Activated T-helper 2 cell treated with anti-CD3 and anti-CD28 coated beads, Interferon-gamma antibody, Interleukin-2, Interleukin-4, amounts not matched to agents 10 μg/mL and 5 μg/mL and 100 μg/mL, durations not matched to agents 14 hours and 24 hours and 36 hours (primary cell): ENCODE measurements around the gene RALGPS1. TPM values are rescaled to one million over a fixed set of nuclear protein-coding genes. Genes with fewer than 3 reads are reported as not detected.

Source experiments
- DNase-seq: peaks from one replicate; pipeline ENCODE4 v3.0.0; 2021; ENCODE audit warnings: low spot score
- H3K27ac Mint-ChIP-seq: one replicate; pipeline ENCODE4 v1.8.0; 2021; ENCODE audit warnings: mixed read lengths
- H3K27me3 Mint-ChIP-seq: one replicate; pipeline ENCODE4 v1.8.0; 2021; ENCODE audit warnings: low read depth, mixed read lengths
- H3K36me3 Mint-ChIP-seq: one replicate; pipeline ENCODE4 v1.8.0; 2021; ENCODE audit warnings: low read depth, mixed read lengths
- H3K4me1 Mint-ChIP-seq: one replicate; pipeline ENCODE4 v1.8.0; 2021; ENCODE audit warnings: low read depth, mixed read lengths
- H3K4me3 Mint-ChIP-seq: one replicate; pipeline ENCODE4 v1.8.0; 2021; ENCODE audit warnings: low read depth, mild to moderate bottlenecking, moderate library complexity, mixed read lengths
- H3K9me3 Mint-ChIP-seq: one replicate; pipeline ENCODE4 v1.8.0; 2021; ENCODE audit warnings: mixed read lengths
- intact Hi-C: fragments of 100-400 bp; cut with micrococcal nuclease; formaldehyde crosslinking; loops from one replicate; pipeline ENCODE4 v1.15.1; 2023
- total RNA-seq: library from RNA; stranded (reverse); gene quantifications from 2 replicates; pipeline ENCODE4 v1.2.3, GENCODE V29; 2022

The RALGPS1 gene
- total RNA-seq, 1 donor from 2014 or later = 2.4 TPM

GRCh38 chr9:127116957-127117356 is 202.4 kb downstream of the RALGPS1 start:
- DNase-seq = no peak
- Mint-ChIP-seq H3K36me3 (no peaks in the 10 kb centered on the region), H3K27me3 (peaks cover 28% of the 10 kb centered on the region), H3K27ac (no peak overlapping the region), H3K4me3 (no peak overlapping the region), H3K9me3 (no peaks in the 10 kb centered on the region), H3K4me1 (peaks cover 13% of the 10 kb centered on the region)
- intact Hi-C loops = no loop called here

- H3K36me3 Mint-ChIP-seq = no peaks in the 10 kb centered on the region
- H3K27me3 Mint-ChIP-seq = peaks cover 32% of the 10 kb centered on the region
- H3K4me1 Mint-ChIP-seq = peaks cover 13% of the 10 kb centered on the region
- no peak overlapping the region for H3K27ac Mint-ChIP-seq
- DNase-seq = no peak
- intact Hi-C loops = no loop called here
- H3K9me3 Mint-ChIP-seq = no peaks in the 10 kb centered on the region
- no peak overlapping the region for H3K4me3 Mint-ChIP-seq
These were observed 203.2 kb downstream of the RALGPS1 start for GRCh38 chr9:127117801-127118200.

GRCh38 chr9:127118597-127119319 is 204.2 kb downstream of the RALGPS1 start:
- no peak for DNase-seq
- Mint-ChIP-seq H3K36me3 (no peaks in the 10 kb centered on the region), H3K27me3 (peaks cover 42% of the 10 kb centered on the region), H3K4me1 (peaks cover 13% of the 10 kb centered on the region), H3K4me3 (no peak overlapping the region), H3K27ac (no peak overlapping the region), H3K9me3 (no peaks in the 10 kb centered on the region)
- intact Hi-C loops = no loop called here

- Mint-ChIP-seq H3K36me3 (no peaks in the 10 kb centered on the region), H3K27ac (no peak overlapping the region), H3K27me3 (peaks cover 45% of the 10 kb centered on the region), H3K4me1 (peaks cover 13% of the 10 kb centered on the region), H3K9me3 (no peaks in the 10 kb centered on the region), H3K4me3 (no peak overlapping the region)
- intact Hi-C loops = no loop called here
- no peak for DNase-seq
These were observed 204.7 kb downstream of the RALGPS1 start for GRCh38 chr9:127119320-127119709.

GRCh38 chr9:127121628-127122175 is 207.1 kb downstream of the RALGPS1 start:
- H3K27me3 Mint-ChIP-seq = peaks cover 65% of the 10 kb centered on the region
- H3K4me1 Mint-ChIP-seq = peaks cover 6% of the 10 kb centered on the region
- intact Hi-C loops = no loop called here
- H3K27ac Mint-ChIP-seq = no peak overlapping the region
- no peaks in the 10 kb centered on the region for H3K9me3 Mint-ChIP-seq
- no peak for DNase-seq
- H3K4me3 Mint-ChIP-seq = no peak overlapping the region
- no peaks in the 10 kb centered on the region for H3K36me3 Mint-ChIP-seq

GRCh38 chr9:127122176-127123063 is 207.8 kb downstream of the RALGPS1 start, which contains the start of gene ANGPTL2:
Gene ANGPTL2, minus strand, starts transcription at chr9:127122635. Its CDS starts 13,904 bp downstream, at chr9:127108731.
- H3K36me3 Mint-ChIP-seq = no peaks in the 10 kb centered on the region
- H3K27me3 Mint-ChIP-seq = peaks cover 68% of the 10 kb centered on the region
- no peak within 1 kb of the TSS for H3K4me3 Mint-ChIP-seq
- no peak within 1 kb of the TSS for H3K27ac Mint-ChIP-seq
- DNase-seq = no peak
- intact Hi-C loops = no loop called here
- no peaks in the 10 kb centered on the region for H3K4me1 Mint-ChIP-seq
- H3K9me3 Mint-ChIP-seq = no peaks in the 10 kb centered on the region

- intact Hi-C loops = no loop called here
- Mint-ChIP-seq H3K4me1 (no peaks in the 10 kb centered on the region), H3K27me3 (peaks cover 68% of the 10 kb centered on the region), H3K4me3 (no peak overlapping the region), H3K36me3 (no peaks in the 10 kb centered on the region), H3K27ac (no peak overlapping the region), H3K9me3 (no peaks in the 10 kb centered on the region)
- DNase-seq = no peak
These were observed 208.7 kb downstream of the RALGPS1 start for GRCh38 chr9:127123064-127123890.

- Mint-ChIP-seq H3K4me3 (no peak overlapping the region), H3K4me1 (no peaks in the 10 kb centered on the region), H3K9me3 (no peaks in the 10 kb centered on the region), H3K36me3 (no peaks in the 10 kb centered on the region), H3K27me3 (peaks cover 64% of the 10 kb centered on the region), H3K27ac (no peak overlapping the region)
- intact Hi-C loops = no loop called here
- no peak for DNase-seq
These were observed 209.5 kb downstream of the RALGPS1 start for GRCh38 chr9:127124111-127124531.

GRCh38 chr9:127124792-127125191 is 210.2 kb downstream of the RALGPS1 start:
- Mint-ChIP-seq H3K9me3 (no peaks in the 10 kb centered on the region), H3K27ac (no peak overlapping the region), H3K4me1 (no peaks in the 10 kb centered on the region), H3K27me3 (peaks cover 61% of the 10 kb centered on the region), H3K4me3 (no peak overlapping the region), H3K36me3 (no peaks in the 10 kb centered on the region)
- intact Hi-C loops = no loop called here
- no peak for DNase-seq

GRCh38 chr9:127126971-127127370 is 212.4 kb downstream of the RALGPS1 start:
- Mint-ChIP-seq H3K4me1 (no peaks in the 10 kb centered on the region), H3K36me3 (no peaks in the 10 kb centered on the region), H3K27me3 (peaks cover 46% of the 10 kb centered on the region), H3K27ac (no peak overlapping the region), H3K4me3 (no peak overlapping the region), H3K9me3 (no peaks in the 10 kb centered on the region)
- no peak for DNase-seq
- intact Hi-C loops = no loop called here

GRCh38 chr9:127128341-127129072 is 213.9 kb downstream of the RALGPS1 start:
- Mint-ChIP-seq H3K9me3 (no peaks in the 10 kb centered on the region), H3K36me3 (no peaks in the 10 kb centered on the region), H3K27ac (no peak overlapping the region), H3K27me3 (peaks cover 35% of the 10 kb centered on the region), H3K4me3 (no peak overlapping the region), H3K4me1 (no peaks in the 10 kb centered on the region)
- intact Hi-C loops = no loop called here
- DNase-seq = no peak
